Sigmoid colon (tissue), 4 donors: ENCODE measurements around the gene MTCP1.

Source experiments
- CTCF ChIP-seq, 4 experiments: fragments of 450-650 bp in 3 of 4; fragments of 200-600 bp in 1 of 4; IDR thresholded peaks; one replicate each; pipeline ENCODE4 v1.5.1; 2016 to 2019; ENCODE audit warnings: antibody characterized with exemption in 4 of 4, mild to moderate bottlenecking in 3 of 4, moderate library complexity in 2 of 4
- EP300 ChIP-seq, 4 donors: sonication (generic); formaldehyde crosslinking; IDR thresholded peaks; one replicate each; pipeline ENCODE4 v1.6.1; 2017; ENCODE audit warnings: antibody characterized with exemption in 4 of 4
- POLR2A ChIP-seq, 2 donors: fragments of 450-650 bp; IDR thresholded peaks; one replicate each; pipeline ENCODE4 v1.6.1; 2016; ENCODE audit warnings: antibody characterized with exemption in 2 of 2, mild to moderate bottlenecking in 2 of 2, moderate library complexity in 2 of 2

- TF ChIP-seq CTCF (IDR thresholded peaks at IDR 0.05) (no peak), EP300 (IDR thresholded peaks at IDR 0.05) (no peak), POLR2A (IDR thresholded peaks at IDR 0.05) (no peak)
Measured at GRCh38 chrX:155020591-155020990, 50.3 kb downstream of the MTCP1 start.
